Measurements from ENCODE around the gene YTHDF1. TPM values are rescaled to one million over a fixed set of nuclear protein-coding genes. Genes with fewer than 3 reads are reported as not detected.

The YTHDF1 gene
- total and polyA plus RNA-seq, 2 of the 8 experiments (the other 6 are each of a cell fraction or from before 2014, with no cell fraction given) = 32.8 to 66.0 TPM

GRCh38 chr20:63222541-63222940, 6.6 kb upstream of the YTHDF1 start (continued):
- TF ChIP-seq CHD7 (IDR thresholded peaks at IDR 0.05; ENCODE audit: insufficient replicate concordance, low read length) (no peak), CHD1 (IDR thresholded peaks at IDR 0.05; ENCODE audit: low read depth, low read length) (no peak), SIRT6 (IDR thresholded peaks at IDR 0.05; ENCODE audit: low read length) (no peak), TAF7 (optimal IDR thresholded peaks at IDR 0.05; ENCODE audit: borderline replicate concordance, low read depth, low read length) (no peak), EP300 (IDR thresholded peaks at IDR 0.05; ENCODE audit: borderline replicate concordance in 1 of 2, low read depth in 2 of 2, low read length in 2 of 2) (no peak)

Measured in H1 (cell line).